Inferior parietal cortex (tissue), 1 donor: ENCODE results near the gene CDH24.

Experiments
- DNase-seq: peaks from one replicate; pipeline ENCODE4 v3.0.0-alpha.2; 2016; ENCODE audit errors: extremely low spot score

Gene CDH24

GRCh38 chr14:23060536-23061260 lies 3.4 kb upstream of the CDH24 start:
- no peak for DNase-seq

DNA sequence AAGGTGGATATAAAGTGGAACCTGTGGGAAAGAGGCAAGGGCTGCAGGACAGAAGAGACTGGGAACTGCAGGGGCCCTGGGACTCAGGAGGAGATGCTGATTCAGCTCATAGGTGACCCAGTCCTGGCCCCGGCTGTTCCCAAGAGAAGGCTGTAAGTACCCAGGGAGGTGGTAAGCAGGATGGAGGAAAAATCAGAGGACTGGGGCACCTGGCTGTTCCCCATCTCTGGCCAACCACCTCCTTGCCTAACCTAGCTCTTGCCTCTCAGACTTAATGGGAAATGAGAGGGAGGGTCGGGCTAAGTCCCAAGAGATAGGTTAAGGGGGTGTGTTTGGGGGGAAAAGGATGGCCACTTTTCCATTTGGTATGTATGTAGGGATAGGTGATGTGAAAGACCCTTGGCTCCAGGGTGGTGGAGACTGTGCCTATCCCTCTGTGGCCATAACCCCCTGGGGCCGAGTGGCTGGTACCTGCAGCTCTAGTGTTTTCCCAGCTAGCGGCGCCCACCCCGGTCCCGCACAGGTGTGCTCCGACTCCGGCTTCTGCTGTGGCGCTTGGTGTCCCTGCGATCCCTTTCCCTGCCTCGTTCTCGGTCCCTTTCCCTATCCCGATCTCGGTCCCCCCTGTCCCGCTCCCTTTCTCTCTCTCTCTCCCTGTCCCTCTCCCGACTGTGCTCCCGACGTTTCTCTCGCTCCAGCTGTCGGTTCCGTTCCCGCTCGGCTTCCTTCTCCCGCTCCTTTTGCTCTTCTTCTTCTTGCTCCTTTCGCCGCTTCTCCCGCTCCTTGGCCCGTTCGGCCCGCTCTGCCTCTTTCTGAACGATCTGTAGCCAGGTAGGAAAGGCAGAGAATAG lies 1.6 kb upstream of the CDH24 start:
- no peak for DNase-seq

DNA sequence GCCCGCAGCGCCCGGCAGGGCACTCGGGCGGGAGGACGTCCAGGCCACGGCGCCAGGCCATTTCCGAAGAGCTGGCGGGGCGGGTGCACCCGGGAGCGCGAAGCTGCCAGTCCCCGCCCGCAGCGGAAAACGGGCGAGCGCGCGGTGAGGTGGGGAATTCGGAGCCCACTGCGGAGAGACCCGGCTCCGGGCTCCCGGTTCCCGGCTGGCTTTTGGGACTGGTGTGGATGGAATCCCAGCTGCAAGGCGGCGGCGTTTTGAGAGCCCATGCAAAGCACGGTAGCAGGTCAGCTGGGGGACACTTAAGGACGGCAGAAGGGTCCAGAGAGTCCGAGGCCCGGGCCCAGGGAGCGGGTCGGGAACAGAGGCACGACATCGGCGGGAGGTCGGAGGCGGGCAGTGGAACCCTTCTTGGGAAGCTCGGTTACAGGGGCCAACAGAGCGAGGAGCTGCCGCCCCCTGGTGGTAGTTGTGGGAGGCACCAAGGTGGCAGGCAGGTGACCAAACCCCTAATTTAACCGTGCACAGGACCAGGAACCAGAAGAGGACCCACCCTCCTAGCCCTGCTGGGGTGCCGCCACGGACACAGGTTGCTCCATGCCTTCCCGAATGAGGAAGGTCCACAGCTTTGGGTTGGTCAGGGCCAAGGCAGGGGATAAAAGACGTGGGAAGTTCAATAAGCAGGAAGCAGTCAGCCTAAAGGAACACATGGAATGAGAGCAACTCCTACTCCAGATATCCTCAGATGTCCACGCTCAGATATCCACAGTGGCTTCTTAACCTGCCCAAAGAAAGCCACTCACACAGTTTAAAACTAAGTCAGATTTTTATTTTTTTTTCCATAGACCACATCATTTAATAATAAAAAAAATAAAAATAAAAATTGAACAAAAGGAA lies 685 bp upstream of the CDH24 start:
- peak; percentile 89 for DNase-seq

DNA sequence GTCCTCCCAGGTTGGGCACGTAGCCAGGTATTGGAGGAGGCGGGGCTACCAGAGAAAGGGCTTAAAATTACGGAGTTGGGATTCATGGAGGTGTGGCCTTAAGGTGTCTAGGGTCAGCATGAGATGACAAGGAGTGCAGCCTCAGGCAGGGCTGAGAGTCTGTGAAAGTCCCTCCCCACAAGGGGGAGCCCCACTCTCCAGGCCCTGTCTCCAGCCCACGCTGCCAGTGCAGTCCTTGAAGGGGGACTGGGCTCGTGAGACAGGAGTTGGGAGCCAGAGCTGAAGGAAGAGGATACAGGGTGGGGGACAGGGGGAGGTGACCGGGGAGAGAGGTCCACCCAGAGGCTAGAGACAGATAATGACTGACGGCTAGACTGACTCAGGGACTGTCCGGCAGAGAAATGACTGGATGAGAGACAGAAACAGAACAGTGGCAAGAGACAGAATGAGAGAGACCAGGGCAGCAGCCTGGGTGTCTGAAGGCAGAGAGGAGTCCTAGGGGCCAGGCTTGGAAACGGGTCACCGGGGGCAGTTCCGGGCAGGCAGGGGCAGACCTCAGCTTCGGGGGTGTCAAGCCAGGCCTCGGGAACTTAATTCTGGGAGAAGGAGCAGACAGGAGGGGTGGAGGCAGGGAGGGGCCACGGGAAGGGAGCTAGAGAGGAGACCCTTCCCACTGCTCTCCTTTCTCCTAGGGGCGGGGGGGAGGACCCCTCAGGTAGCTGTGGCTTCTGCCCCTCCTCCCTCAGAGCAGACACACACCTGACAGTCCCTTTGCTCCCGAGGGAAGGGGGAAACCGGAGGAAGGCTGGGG lies 970 bp downstream of the CDH24 start:
- no peak for DNase-seq

GRCh38 chr14:23055621-23056144 lies 1.6 kb downstream of the CDH24 start:
- no peak for DNase-seq

GRCh38 chr14:23055147-23055550 lies 2.2 kb downstream of the CDH24 start:
- no peak for DNase-seq

GRCh38 chr14:23054000-23054811 lies 3.1 kb downstream of the CDH24 start:
- no peak for DNase-seq

GRCh38 chr14:23053426-23053825 lies 3.9 kb downstream of the CDH24 start:
- no peak for DNase-seq

- no peak for DNase-seq
Observed at GRCh38 chr14:23052671-23053070, 4.6 kb downstream of the CDH24 start.

DNA sequence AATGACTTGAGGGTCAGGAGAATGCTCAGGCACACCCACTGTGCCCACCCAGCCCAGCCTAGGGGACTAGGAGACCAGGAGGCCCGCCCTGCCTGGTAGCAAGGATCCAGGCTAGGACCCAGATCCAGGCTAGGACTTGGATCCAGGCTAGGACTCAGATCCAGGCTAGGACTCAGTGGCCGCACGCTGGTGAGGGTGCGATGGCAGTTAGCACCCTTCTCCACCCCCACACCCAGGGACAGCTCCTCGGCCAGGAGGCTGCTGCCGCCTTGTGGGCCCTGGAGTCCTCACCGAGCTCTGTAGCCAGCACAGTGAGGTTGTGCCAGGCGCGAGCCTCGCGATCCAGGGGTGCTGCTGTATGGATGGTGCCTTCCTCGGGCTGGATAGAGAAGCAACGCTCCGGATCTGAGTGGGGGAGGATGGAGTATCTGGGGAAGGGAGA lies 5.1 kb downstream of the CDH24 start:
- no peak for DNase-seq

DNA sequence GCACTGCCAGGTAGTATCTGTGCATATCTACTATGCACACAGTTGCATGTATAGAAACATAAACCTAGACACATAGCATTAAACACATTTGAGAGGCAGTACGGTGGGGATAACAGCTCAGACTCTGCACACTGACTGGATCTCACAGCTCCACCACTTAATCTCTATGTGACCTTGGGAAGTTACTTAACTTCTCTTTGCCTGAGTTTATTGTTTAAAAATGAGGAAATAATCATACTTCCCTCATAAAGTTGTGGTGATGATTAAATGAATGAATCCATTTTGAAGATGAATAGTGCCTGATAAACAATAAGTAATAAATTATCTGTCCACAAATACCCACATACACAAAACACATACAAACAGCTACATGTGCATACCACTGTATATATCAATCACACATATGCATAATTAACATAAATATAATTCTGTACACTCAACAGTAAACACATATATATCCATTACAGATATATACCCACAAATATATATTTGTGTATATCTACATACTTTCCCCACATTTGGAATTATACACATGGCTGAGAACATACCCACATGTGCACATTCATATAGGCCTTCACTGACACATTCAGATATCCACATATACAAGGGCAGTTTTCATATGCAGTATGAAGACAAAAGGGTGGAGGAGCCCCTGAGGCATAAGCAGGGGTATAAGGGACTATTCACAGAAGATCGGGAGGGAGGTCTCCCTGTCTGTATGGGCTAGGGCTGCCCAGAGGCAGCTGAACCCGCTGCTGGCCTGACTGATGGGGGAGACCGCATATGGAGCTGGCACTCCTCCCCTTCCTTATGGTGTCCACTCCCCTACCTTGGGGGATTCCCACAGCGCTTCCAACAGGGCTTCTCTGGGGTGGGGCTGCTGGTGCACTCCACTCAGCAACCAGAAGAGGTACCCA lies 5.9 kb downstream of the CDH24 start:
- no peak for DNase-seq

GRCh38 chr14:23049011-23049410 lies 8.3 kb downstream of the CDH24 start:
- no peak for DNase-seq

DNA sequence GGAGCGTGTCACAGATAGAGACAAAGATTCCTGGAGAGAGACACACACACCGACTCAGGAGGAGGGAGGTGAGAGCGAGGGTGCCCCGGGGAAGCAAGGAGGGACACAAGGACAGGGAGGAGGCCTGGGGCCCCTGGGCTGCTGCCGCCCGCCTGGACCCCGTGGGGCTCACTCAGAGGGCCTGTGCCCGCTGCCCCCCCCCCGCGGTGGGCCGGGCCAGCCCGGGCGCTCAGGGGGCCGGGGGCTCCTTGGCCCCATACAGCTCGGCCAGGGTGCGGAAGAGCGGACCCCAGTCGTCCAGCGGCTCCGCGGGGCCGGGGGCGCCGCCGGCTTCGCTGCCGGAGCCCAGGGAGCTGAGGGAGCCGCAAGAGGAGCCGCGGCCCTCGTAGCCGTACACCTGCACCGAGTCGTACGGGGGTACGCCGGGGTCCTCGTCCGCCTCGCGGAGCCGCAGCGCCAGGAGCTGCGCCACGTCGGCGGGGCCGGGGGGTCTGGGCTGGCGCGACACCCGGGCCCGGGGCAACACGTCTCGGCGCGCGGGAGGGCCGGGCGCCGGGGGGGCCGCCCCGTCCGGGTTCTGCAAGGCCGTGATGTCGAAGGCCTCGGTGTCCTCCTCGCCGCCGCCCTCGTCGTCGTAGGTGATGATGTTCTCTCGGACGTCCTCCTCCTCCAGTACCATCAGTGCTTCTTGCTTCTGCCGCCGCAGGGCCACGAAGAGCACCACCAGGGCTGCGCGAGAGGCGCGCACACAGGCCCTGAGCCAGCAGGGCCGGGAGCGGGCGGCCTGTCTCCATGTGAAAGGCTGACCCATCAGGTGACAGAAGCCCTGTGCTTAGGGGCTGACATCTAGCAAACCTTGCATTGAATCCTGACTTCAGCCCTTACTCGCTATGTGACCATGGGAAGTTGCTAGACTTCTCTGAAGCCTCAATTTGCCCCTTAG lies 9.3 kb downstream of the CDH24 start:
- DNase-seq, result no peak

DNA sequence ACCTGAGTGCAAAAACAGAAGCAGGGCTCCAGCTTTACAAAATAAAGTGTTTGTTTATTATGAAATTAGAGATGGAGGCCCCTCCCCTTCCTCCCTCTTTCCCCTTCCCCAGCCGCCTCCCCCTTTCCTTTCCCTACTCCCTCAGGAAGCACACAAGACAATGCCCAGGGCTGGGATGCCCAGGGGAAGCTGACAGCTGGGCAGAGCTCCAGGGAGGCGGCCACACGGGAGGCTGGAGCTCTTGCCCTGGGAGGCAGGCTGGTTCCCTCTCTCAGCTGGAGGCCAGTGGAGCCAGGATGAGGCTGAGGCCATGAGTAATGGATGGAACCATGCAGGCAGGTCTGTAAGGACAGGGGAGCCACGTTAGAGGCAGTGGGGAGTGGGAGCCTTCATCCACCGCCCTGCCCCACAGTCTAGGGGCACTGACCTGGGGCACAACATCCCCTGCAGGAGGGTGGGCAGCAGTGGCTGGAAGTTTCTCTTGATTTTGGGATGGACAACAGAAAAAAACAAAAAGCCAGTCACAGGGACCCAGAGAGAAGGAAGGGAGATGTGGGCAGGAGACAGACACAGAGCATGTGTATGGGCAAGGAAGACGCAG lies 10.2 kb downstream of the CDH24 start:
- DNase-seq, result no peak

DNA sequence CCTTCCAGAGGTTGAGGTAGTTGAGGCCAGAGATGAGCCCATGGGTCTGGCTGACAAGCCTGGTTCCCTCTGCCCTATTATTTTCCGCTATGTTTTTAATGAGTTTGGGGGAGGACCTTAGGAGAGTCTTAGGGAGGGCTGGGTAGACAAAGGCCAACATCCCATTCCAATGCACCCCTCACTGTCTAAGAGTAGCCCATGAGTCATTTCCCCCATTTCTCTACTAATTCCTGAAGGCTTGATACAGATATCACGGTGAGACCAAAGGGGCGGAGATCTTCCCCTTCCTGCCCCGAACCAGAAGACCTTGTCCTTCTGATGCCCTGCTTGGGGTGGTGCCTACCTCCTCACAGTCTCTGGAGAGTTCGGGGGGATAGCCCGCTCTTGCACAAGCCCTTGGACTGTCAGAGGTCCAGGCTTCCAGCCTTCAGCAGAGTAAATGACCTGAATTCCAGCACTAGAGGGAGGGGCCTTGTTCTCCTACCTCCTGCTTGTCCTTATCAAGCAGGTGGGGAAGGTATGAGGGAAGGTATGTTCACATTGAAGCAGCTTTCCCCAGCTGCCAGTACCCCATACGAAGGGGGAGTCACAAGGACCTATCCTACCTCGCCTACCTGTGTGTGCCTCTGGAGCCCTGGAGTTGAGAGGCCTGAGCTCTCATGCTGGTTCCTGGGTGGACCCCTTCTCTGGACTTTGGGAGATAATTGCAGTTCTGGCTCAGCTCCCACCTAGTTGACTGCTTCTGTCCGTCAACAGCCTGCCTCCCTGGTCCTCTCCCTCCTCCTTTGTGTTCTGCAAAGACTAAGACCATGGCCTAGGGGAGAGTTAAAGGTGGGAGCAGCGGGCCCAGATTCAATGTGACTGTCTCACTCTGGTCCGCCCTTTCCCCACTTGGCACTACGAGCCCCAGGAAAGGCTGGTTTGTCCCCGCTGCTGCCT lies 11.6 kb downstream of the CDH24 start:
- DNase-seq, result no peak

DNA sequence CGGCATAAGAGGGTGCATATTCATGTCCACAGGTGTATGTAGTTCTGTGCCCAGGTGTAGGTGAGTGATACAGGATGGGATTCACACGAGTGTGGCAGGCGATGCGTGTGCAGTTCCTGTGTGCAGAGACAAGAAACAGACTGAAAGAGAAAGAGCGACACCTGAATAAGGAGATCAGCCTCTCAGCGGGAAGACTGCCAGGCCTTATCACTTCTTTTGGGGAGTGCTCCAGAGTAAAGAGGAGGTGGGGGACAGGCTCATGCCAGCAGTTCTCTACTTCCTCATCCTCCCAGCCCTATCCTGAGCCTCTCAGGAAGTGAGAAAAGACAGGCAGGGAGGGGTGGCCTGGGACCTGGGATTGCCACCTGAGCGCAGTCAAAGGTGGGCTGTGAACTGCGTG lies 12.5 kb downstream of the CDH24 start:
- DNase-seq, result no peak
